ENCODE measurements around the gene ZNF583. TPM values are rescaled to one million over a fixed set of nuclear protein-coding genes. Genes with fewer than 3 reads are reported as not detected.

ZNF583 gene
- total and polyA plus RNA-seq, 2 donors (not counting 1 experiment from before 2014, with no cell fraction given) = 1.5 to 11.7 TPM

DNA sequence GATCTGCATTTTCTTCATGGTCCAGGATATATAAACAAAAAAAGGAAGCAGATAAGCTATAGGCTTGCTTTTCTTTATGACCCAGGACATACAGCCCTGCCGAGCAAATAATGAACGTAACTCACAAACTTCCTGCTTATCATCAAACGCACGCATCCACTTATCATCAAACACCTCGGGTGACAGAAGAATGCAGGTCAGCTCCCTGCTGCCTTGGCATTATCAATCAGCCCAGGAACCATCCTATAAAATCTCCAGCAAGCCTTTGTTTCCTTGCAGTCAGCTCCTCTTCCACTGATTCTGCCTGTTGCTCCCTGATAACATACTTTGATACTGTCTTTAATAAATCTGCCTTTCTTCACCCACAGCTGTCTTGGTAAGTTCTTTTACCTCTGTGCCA lies 5.3 kb upstream of the ZNF583 start:
- TF ChIP-seq EZH2 (IDR thresholded peaks at IDR 0.05; ENCODE audit: borderline replicate concordance, insufficient read depth, low read depth, low read length, poor library complexity, severe bottlenecking) = no peak
- TF ChIP-seq, protein P1, sequence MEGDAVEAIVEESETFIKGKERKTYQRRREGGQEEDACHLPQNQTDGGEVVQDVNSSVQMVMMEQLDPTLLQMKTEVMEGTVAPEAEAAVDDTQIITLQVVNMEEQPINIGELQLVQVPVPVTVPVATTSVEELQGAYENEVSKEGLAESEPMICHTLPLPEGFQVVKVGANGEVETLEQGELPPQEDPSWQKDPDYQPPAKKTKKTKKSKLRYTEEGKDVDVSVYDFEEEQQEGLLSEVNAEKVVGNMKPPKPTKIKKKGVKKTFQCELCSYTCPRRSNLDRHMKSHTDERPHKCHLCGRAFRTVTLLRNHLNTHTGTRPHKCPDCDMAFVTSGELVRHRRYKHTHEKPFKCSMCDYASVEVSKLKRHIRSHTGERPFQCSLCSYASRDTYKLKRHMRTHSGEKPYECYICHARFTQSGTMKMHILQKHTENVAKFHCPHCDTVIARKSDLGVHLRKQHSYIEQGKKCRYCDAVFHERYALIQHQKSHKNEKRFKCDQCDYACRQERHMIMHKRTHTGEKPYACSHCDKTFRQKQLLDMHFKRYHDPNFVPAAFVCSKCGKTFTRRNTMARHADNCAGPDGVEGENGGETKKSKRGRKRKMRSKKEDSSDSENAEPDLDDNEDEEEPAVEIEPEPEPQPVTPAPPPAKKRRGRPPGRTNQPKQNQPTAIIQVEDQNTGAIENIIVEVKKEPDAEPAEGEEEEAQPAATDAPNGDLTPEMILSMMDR (IDR thresholded peaks at IDR 0.05) = no peak
- Histone ChIP-seq H3K27me3 (replicated peaks in 1 of 4; ENCODE audit: control extremely low read depth in 1 of 4, control insufficient read depth in 3 of 4, insufficient read depth in 4 of 4, low read length in 3 of 4) (no peaks in the 10 kb centered on the region), H4K20me1 (ENCODE audit: control insufficient read depth, insufficient read depth, low read length, poor library complexity, severe bottlenecking) (no peaks in the 10 kb centered on the region), H3K4me3 (ENCODE audit: control extremely low read depth in 1 of 5, extremely low read depth in 1 of 5, insufficient read depth in 1 of 5, low read depth in 2 of 5, low read length in 4 of 5) (no peak overlapping the region), H3K79me2 (ENCODE audit: control insufficient read depth, insufficient read depth, low read length) (peaks cover 11% of the 10 kb centered on the region), H3K27ac (ENCODE audit: low read length in 2 of 2) (no peak overlapping the region), H2AFZ (ENCODE audit: insufficient read depth, low read depth, low read length, poor library complexity, severe bottlenecking) (no peak overlapping the region), H3K36me3 (replicated peaks in 1 of 2; ENCODE audit: control extremely low read depth in 1 of 2, control insufficient read depth in 1 of 2, extremely low read depth in 1 of 2, insufficient read depth in 2 of 2, low read length in 1 of 2) (peaks cover 11% of the 10 kb centered on the region in 2 experiments), H3K4me1 (ENCODE audit: control insufficient read depth in 2 of 2, insufficient read depth in 2 of 2, low read length in 2 of 2) (peaks cover 8 to 9% of the 10 kb centered on the region in 2 donors), H3K9me3 (ENCODE audit: control extremely low read depth in 1 of 3, control insufficient read depth in 2 of 3, insufficient read depth in 1 of 3, low read length in 2 of 3) (peaks cover 9 to 40% (median 39%) of the 10 kb centered on the region in 3 donors), H3K4me2 (replicated peaks; ENCODE audit: low read depth, low read length, poor library complexity, severe bottlenecking) (no peak overlapping the region), H3K9ac (ENCODE audit: low read length) (no peak overlapping the region)
- ChIA-PET CTCF (interaction anchor here (1.5 kb wide), 1 partner anchor 8 kb away, joined by 4 read pairs; no protein-coding TSS in a partner anchor), POLR2A (no interaction called here)
- H3K27me3 Mint-ChIP-seq = no peaks in the 10 kb centered on the region
- peaks cover 13% of the 10 kb centered on the region for H3K4me1 Mint-ChIP-seq
- H3K4me3 Mint-ChIP-seq = no peak overlapping the region
- intact Hi-C loops (cut with micrococcal nuclease) = no loop called here
- peaks cover 13% of the 10 kb centered on the region for H3K9me3 Mint-ChIP-seq (ENCODE audit: insufficient read depth)
- ATAC-seq (ENCODE audit: low read depth) (no peak), DNase-seq (no peak)
- WGBS (ENCODE audit: insufficient coverage) = over 99% methylated on average over 5 of the region's 5 CpGs
- no peak overlapping the region for H3K27ac Mint-ChIP-seq

DNA sequence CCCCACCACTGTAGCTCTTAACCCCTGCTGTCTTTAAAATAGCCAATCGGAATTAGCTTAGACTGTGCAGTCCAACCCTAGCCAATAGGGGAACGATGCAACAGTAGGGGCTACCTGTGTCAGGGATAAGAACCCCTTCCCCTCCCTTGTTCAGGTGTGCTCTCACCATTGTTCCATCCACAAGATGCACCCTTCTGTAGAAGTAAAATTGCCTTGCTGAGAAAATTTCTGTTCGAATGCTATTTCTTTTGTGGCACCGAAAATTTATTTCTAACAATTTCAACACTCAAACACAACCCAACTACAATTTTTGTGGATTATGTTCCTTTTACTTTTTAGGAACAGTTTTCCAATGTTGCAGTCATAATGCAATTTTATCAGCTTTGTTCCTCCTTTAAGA lies 3.6 kb upstream of the ZNF583 start:
- ChIA-PET POLR2A (no interaction called here), CTCF (interaction anchor here (0.6 kb wide), 1 partner anchor 1732 kb away, joined by 3 read pairs; no protein-coding TSS in a partner anchor)
- Histone ChIP-seq H3K36me3 (replicated peaks in 1 of 2; ENCODE audit: control extremely low read depth in 1 of 2, control insufficient read depth in 1 of 2, extremely low read depth in 1 of 2, insufficient read depth in 2 of 2, low read length in 1 of 2) (peaks cover 11% of the 10 kb centered on the region in 2 experiments), H3K4me2 (replicated peaks; ENCODE audit: low read depth, low read length, poor library complexity, severe bottlenecking) (no peak overlapping the region), H2AFZ (ENCODE audit: insufficient read depth, low read depth, low read length, poor library complexity, severe bottlenecking) (no peak overlapping the region), H3K27ac (ENCODE audit: low read length in 2 of 2) (no peak overlapping the region), H3K9ac (ENCODE audit: low read length) (no peak overlapping the region), H4K20me1 (ENCODE audit: control insufficient read depth, insufficient read depth, low read length, poor library complexity, severe bottlenecking) (no peaks in the 10 kb centered on the region), H3K27me3 (replicated peaks in 1 of 4; ENCODE audit: control extremely low read depth in 1 of 4, control insufficient read depth in 3 of 4, insufficient read depth in 4 of 4, low read length in 3 of 4) (no peaks in the 10 kb centered on the region), H3K4me3 (ENCODE audit: control extremely low read depth in 1 of 5, extremely low read depth in 1 of 5, insufficient read depth in 1 of 5, low read depth in 2 of 5, low read length in 4 of 5) (peak overlapping the region in 1 of 5 experiments; percentile 4), H3K9me3 (ENCODE audit: control extremely low read depth in 1 of 3, control insufficient read depth in 2 of 3, insufficient read depth in 1 of 3, low read length in 2 of 3) (peaks cover 9 to 37% (median 29%) of the 10 kb centered on the region in 3 donors), H3K4me1 (ENCODE audit: control insufficient read depth in 2 of 2, insufficient read depth in 2 of 2, low read length in 2 of 2) (peaks cover 14 to 19% of the 10 kb centered on the region in 2 donors), H3K79me2 (ENCODE audit: control insufficient read depth, insufficient read depth, low read length) (peaks cover 23% of the 10 kb centered on the region)
- TF ChIP-seq, protein P1 (IDR thresholded peaks at IDR 0.05) = no peak
- TF ChIP-seq EZH2 (IDR thresholded peaks at IDR 0.05; ENCODE audit: borderline replicate concordance, insufficient read depth, low read depth, low read length, poor library complexity, severe bottlenecking) = no peak
- Mint-ChIP-seq H3K4me3 (no peak overlapping the region), H3K4me1 (peaks cover 22% of the 10 kb centered on the region), H3K27ac (peak overlapping the region; percentile 10), H3K9me3 (ENCODE audit: insufficient read depth) (peaks cover 17% of the 10 kb centered on the region), H3K27me3 (no peaks in the 10 kb centered on the region)
- 90% methylated on average over 2 of the region's 4 CpGs for WGBS (ENCODE audit: insufficient coverage)
- DNase-seq = no peak
- no peak for ATAC-seq (ENCODE audit: low read depth)
- intact Hi-C loops (cut with micrococcal nuclease) = loop anchor here (5.0 kb wide), 2 partner anchors 278 to 792 kb away; partner anchors contain the start of genes ZNF264 and ZNF787

All from B cell (primary cell).